GM12892 (cell line): Measurements from ENCODE around the gene ZNF277.

Source experiments
- POLR2A ChIP-seq: IDR thresholded peaks from 2 replicates; pipeline ENCODE4 v1.6.1; 2011; ENCODE audit warnings: low read depth, low read length, control low read depth
- TAF1 ChIP-seq: IDR thresholded peaks from 2 replicates; pipeline ENCODE4 v1.6.1; 2011; ENCODE audit warnings: low read depth, mild to moderate bottlenecking, control low read depth, low read length, borderline replicate concordance

DNA sequence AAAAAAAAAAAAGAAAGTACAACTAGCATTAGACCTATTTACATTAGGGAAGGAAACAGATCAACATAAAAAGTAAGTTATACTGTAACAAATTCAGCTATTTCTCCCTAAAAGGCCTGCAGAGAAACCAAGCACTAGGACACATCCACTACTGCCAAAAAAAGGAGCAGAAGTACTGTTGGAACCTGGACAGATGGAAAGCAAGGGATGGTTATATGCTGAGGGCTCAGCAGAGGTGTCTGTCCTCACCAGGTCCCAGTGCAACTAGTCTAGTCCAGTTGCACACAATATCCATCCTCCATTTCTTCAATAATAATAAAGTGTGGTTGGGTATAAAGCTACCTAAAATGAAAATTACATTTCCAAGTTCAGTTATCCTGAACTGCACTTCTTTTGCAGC, 140.6 kb downstream of the ZNF277 start:
- no peak for TF ChIP-seq TAF1
- no peak for TF ChIP-seq POLR2A
